Erythroblast (primary cell): ENCODE data around the gene ZSWIM6.

Source experiments
- GATA1 ChIP-seq: IDR thresholded peaks from 2 replicates; pipeline ENCODE4 v1.6.1; 2011; ENCODE audit warnings: low read depth, mild to moderate bottlenecking, control low read depth, low read length, moderate library complexity
- POLR2A ChIP-seq: IDR thresholded peaks from 2 replicates; pipeline ENCODE4 v1.6.1; 2011; ENCODE audit warnings: mild to moderate bottlenecking, low read length

DNA sequence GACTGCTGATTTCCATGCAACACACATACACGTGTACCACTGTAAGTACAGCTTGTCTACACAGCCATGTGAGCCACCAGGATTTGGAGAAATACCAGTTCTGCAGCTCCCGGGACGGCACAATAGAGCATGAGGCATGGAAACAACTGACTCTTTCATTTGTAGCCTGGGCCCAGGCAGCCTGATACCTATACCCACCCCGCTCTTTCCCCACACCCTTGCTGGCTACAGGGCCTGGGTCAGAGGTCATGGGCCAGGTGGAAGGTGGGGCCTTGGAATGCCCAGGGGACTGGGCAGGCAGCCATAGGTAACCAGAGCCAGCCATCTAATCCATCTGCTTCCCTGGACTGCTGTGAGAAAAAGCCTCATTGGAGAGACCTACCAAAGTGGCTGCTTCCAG, 39.0 kb upstream of the ZSWIM6 start:
- no peak for TF ChIP-seq POLR2A
- no peak for TF ChIP-seq GATA1
